ENCODE measurements around the gene TMX4. TPM values are rescaled to one million over a fixed set of nuclear protein-coding genes. Genes with fewer than 3 reads are reported as not detected.

TMX4 gene
- total and polyA plus RNA-seq, 2 of the 8 experiments (the other 6 are each of a cell fraction or from before 2014, with no cell fraction given), result 2.1 to 7.8 TPM

- no peaks in the 10 kb centered on the region for H3K79me1 ChIP-seq (ENCODE audit: low read depth, low read length)
- CTCF ChIA-PET (ENCODE audit: partially characterized antibody), result interaction anchor here (1.0 kb wide), 2 partner anchors 12 to 16 kb away, joined by 3 to 4 read pairs; no protein-coding TSS in a partner anchor
These were observed 43.6 kb downstream of the TMX4 start for GRCh38 chr20:7975851-7976414.

More at GRCh38 chr20:7975851-7976414, 43.6 kb downstream of the TMX4 start:
- 89% methylated on average over 9 of the region's 9 CpGs; no CpG with 5 or more reads in 1 of the 2 experiments for WGBS, 2 experiments (ENCODE audit: extremely low coverage in 1 of 2, insufficient coverage in 1 of 2, insufficient read length in 1 of 2, insufficient replicate concordance in 2 of 2, low coverage in 1 of 2, low lambda C conversion rate in 2 of 2, missing lambda C conversion rate in 1 of 2)
- Histone ChIP-seq H3K9me3 (ENCODE audit: insufficient read depth in 2 of 2, low read depth in 1 of 2, low read length in 1 of 2) (no peaks in the 10 kb centered on the region), H4K91ac (replicated peaks; ENCODE audit: insufficient read length, low read length) (no peak overlapping the region), H2AK5ac (ENCODE audit: low read depth, low read length) (no peak overlapping the region), H3K27me3 (replicated peaks in 1 of 4; ENCODE audit: control insufficient read depth in 3 of 4, extremely low read depth in 1 of 4, insufficient read depth in 3 of 4, low read length in 3 of 4) (peaks cover 0 to 1% (median 0%) of the 10 kb centered on the region in 4 experiments; a peak in 1 of 7 replicates), H3K4ac (replicated peaks; ENCODE audit: insufficient read length, low read depth, low read length) (no peak overlapping the region), H3K18ac (ENCODE audit: extremely low read depth, low read length) (no peak overlapping the region), H3K9ac (replicated peaks in 1 of 4; ENCODE audit: extremely low read depth in 1 of 4, low read depth in 3 of 4, low read length in 3 of 4) (no peak overlapping the region), H3K36me3 (ENCODE audit: control insufficient read depth in 2 of 4, insufficient read depth in 4 of 4, low read length in 3 of 4) (no peaks in the 10 kb centered on the region), H4K8ac (ENCODE audit: extremely low read depth, insufficient read depth, low read length) (no peak overlapping the region), H2BK20ac (ENCODE audit: low read length) (no peak overlapping the region), H3K4me3 (ENCODE audit: extremely low read depth in 1 of 4, insufficient read depth in 2 of 4, low read depth in 3 of 4, low read length in 4 of 4) (no peak overlapping the region), H2BK5ac (ENCODE audit: low read depth, low read length) (no peak overlapping the region), H3K23me2 (ENCODE audit: low read depth, low read length) (no peaks in the 10 kb centered on the region), H3K79me2 (ENCODE audit: control insufficient read depth in 1 of 2, insufficient read depth in 2 of 2, low read length in 2 of 2) (no peaks in the 10 kb centered on the region), H2AFZ (ENCODE audit: low read length) (no peak overlapping the region), H2BK12ac (ENCODE audit: low read depth, low read length) (no peak overlapping the region), H3K23ac (ENCODE audit: insufficient read length) (no peak overlapping the region), H3K14ac (ENCODE audit: insufficient read length) (no peak overlapping the region), H3K56ac (replicated peaks; ENCODE audit: insufficient read length, low read depth, low read length) (no peak overlapping the region), H2BK120ac (replicated peaks; ENCODE audit: low read depth, low read length) (no peak overlapping the region), H3K27ac (ENCODE audit: low read depth, low read length) (no peak overlapping the region), H4K20me1 (replicated peaks in 1 of 2; ENCODE audit: control insufficient read depth in 1 of 2, insufficient read depth in 2 of 2, low read length in 2 of 2) (no peaks in the 10 kb centered on the region), H3K4me1 (replicated peaks in 1 of 4; ENCODE audit: control insufficient read depth in 3 of 4, insufficient read depth in 4 of 4, low read length in 3 of 4) (0 out of 7 replicates have a peak, but pooled peaks cover 0 to 3% (median 0%) of the 10 kb centered on the region in 4 experiments), H4K5ac (ENCODE audit: insufficient read length, low read depth, low read length) (no peak overlapping the region), H2BK15ac (ENCODE audit: low read length) (no peak overlapping the region), H3K4me2 (ENCODE audit: insufficient read depth in 1 of 2, low read depth in 2 of 2, low read length in 2 of 2) (no peak overlapping the region)
- TF ChIP-seq CTCF (IDR thresholded peaks at IDR 0.05; ENCODE audit: control extremely low read depth in 1 of 3, insufficient read depth in 1 of 3, low read depth in 1 of 3, low read length in 3 of 3), result no peak
- no peak for TF ChIP-seq FOSL1 (IDR thresholded peaks at IDR 0.05; ENCODE audit: insufficient read depth, low read depth, low read length)
- TF ChIP-seq EP300 (IDR thresholded peaks at IDR 0.05; ENCODE audit: borderline replicate concordance in 1 of 2, low read depth in 2 of 2, low read length in 2 of 2), result no peak
- no peak for TF ChIP-seq RFX5 (IDR thresholded peaks at IDR 0.05; ENCODE audit: borderline replicate concordance, low read depth, low read length)
- TF ChIP-seq BACH1 (IDR thresholded peaks at IDR 0.05; ENCODE audit: low read length), result no peak
- FAIRE-seq, result no peak
- DNase-seq (ENCODE audit: low read depth in 1 of 2, low spot score in 2 of 2), result no peak
- POLR2A ChIA-PET (ENCODE audit: partially characterized antibody), result interaction anchor here (0.6 kb wide), 1 partner anchor 34 kb away, joined by 3 read pairs; no protein-coding TSS in a partner anchor

All from H1 (cell line).